ENCODE results near the gene PHF10.

Gene PHF10

GRCh38 chr6:169738204-169738975 is 14.1 kb upstream of the PHF10 start:
- Mint-ChIP-seq H3K4me3 (no peak overlapping the region), H3K4me1 (ENCODE audit: low read depth) (peaks cover 14% of the 10 kb centered on the region), H3K36me3 (ENCODE audit: low read depth) (no peaks in the 10 kb centered on the region), H3K9me3 (no peaks in the 10 kb centered on the region), H3K27ac (peak overlapping the region; percentile 22), H3K27me3 (peaks cover 31% of the 10 kb centered on the region)

GRCh38 chr6:169729961-169730360 is 5.7 kb upstream of the PHF10 start:
- Mint-ChIP-seq H3K36me3 (ENCODE audit: low read depth) (peaks cover 4% of the 10 kb centered on the region), H3K4me1 (ENCODE audit: low read depth) (peaks cover 26% of the 10 kb centered on the region), H3K27ac (no peak overlapping the region), H3K9me3 (no peaks in the 10 kb centered on the region), H3K4me3 (no peak overlapping the region), H3K27me3 (peaks cover 9% of the 10 kb centered on the region)

GRCh38 chr6:169726963-169727362 is 2.7 kb upstream of the PHF10 start:
- H3K4me3 Mint-ChIP-seq = no peak overlapping the region
- peaks cover 4% of the 10 kb centered on the region for H3K36me3 Mint-ChIP-seq (ENCODE audit: low read depth)
- H3K4me1 Mint-ChIP-seq (ENCODE audit: low read depth) = peaks cover 22% of the 10 kb centered on the region
- no peak overlapping the region for H3K27ac Mint-ChIP-seq
- no peaks in the 10 kb centered on the region for H3K9me3 Mint-ChIP-seq
- no peaks in the 10 kb centered on the region for H3K27me3 Mint-ChIP-seq

- Mint-ChIP-seq H3K9me3 (no peaks in the 10 kb centered on the region), H3K27ac (peak overlapping the region; percentile 92), H3K36me3 (ENCODE audit: low read depth) (peaks cover 4% of the 10 kb centered on the region), H3K4me3 (peak overlapping the region; percentile 87), H3K27me3 (no peaks in the 10 kb centered on the region), H3K4me1 (ENCODE audit: low read depth) (peaks cover 31% of the 10 kb centered on the region)
Measured at GRCh38 chr6:169726049-169726400, 1.7 kb upstream of the PHF10 start.

GRCh38 chr6:169725125-169726048 is 1.1 kb upstream of the PHF10 start:
- Mint-ChIP-seq H3K27me3 (no peaks in the 10 kb centered on the region), H3K4me1 (ENCODE audit: low read depth) (peaks cover 33% of the 10 kb centered on the region)

GRCh38 chr6:169723991-169724493 is 258 bp downstream of the PHF10 start:
- Mint-ChIP-seq H3K4me3 (peak overlapping the region; percentile 52), H3K36me3 (ENCODE audit: low read depth) (peaks cover 17% of the 10 kb centered on the region), H3K9me3 (no peaks in the 10 kb centered on the region), H3K4me1 (ENCODE audit: low read depth) (peaks cover 47% of the 10 kb centered on the region), H3K27ac (no peak overlapping the region), H3K27me3 (no peaks in the 10 kb centered on the region)

More at GRCh38 chr6:169725125-169726048, 1.1 kb upstream of the PHF10 start:
- no peaks in the 10 kb centered on the region for H3K9me3 Mint-ChIP-seq
- H3K36me3 Mint-ChIP-seq (ENCODE audit: low read depth) = peaks cover 4% of the 10 kb centered on the region
- peak overlapping the region; percentile 87 for H3K4me3 Mint-ChIP-seq
- peak overlapping the region; percentile 92 for H3K27ac Mint-ChIP-seq

- peak overlapping the region; percentile 88 for H3K4me3 Mint-ChIP-seq
- H3K27me3 Mint-ChIP-seq = no peaks in the 10 kb centered on the region
- peaks cover 50% of the 10 kb centered on the region for H3K4me1 Mint-ChIP-seq (ENCODE audit: low read depth)
- no peaks in the 10 kb centered on the region for H3K9me3 Mint-ChIP-seq
- H3K27ac Mint-ChIP-seq = peak overlapping the region; percentile 89
- peaks cover 21% of the 10 kb centered on the region for H3K36me3 Mint-ChIP-seq (ENCODE audit: low read depth)
Measured at GRCh38 chr6:169723200-169723909, 945 bp downstream of the PHF10 start.

- Mint-ChIP-seq H3K4me1 (ENCODE audit: low read depth) (peaks cover 50% of the 10 kb centered on the region), H3K36me3 (ENCODE audit: low read depth) (peaks cover 24% of the 10 kb centered on the region), H3K27ac (peak overlapping the region; percentile 89), H3K27me3 (no peaks in the 10 kb centered on the region), H3K9me3 (no peaks in the 10 kb centered on the region), H3K4me3 (peak overlapping the region; percentile 88)
Measured at GRCh38 chr6:169722362-169723199, 1.7 kb downstream of the PHF10 start.

GRCh38 chr6:169720207-169720855 is 4.0 kb downstream of the PHF10 start:
- Mint-ChIP-seq H3K36me3 (ENCODE audit: low read depth) (peaks cover 42% of the 10 kb centered on the region), H3K27me3 (no peaks in the 10 kb centered on the region), H3K4me3 (no peak overlapping the region), H3K4me1 (ENCODE audit: low read depth) (peaks cover 39% of the 10 kb centered on the region), H3K9me3 (no peaks in the 10 kb centered on the region), H3K27ac (peak overlapping the region; percentile 28)

- H3K4me1 Mint-ChIP-seq (ENCODE audit: low read depth) = peaks cover 39% of the 10 kb centered on the region
- no peaks in the 10 kb centered on the region for H3K27me3 Mint-ChIP-seq
- peaks cover 54% of the 10 kb centered on the region for H3K36me3 Mint-ChIP-seq (ENCODE audit: low read depth)
- no peak overlapping the region for H3K4me3 Mint-ChIP-seq
- H3K9me3 Mint-ChIP-seq = no peaks in the 10 kb centered on the region
- no peak overlapping the region for H3K27ac Mint-ChIP-seq
Measured at GRCh38 chr6:169719117-169719516, 5.2 kb downstream of the PHF10 start.

GRCh38 chr6:169714595-169714994 is 9.7 kb downstream of the PHF10 start:
- no peaks in the 10 kb centered on the region for H3K9me3 Mint-ChIP-seq
- H3K27me3 Mint-ChIP-seq = no peaks in the 10 kb centered on the region
- peaks cover 80% of the 10 kb centered on the region for H3K36me3 Mint-ChIP-seq (ENCODE audit: low read depth)
- H3K27ac Mint-ChIP-seq = peak overlapping the region; percentile 61
- H3K4me1 Mint-ChIP-seq (ENCODE audit: low read depth) = peaks cover 21% of the 10 kb centered on the region
- no peak overlapping the region for H3K4me3 Mint-ChIP-seq

GRCh38 chr6:169714178-169714577 is 10.1 kb downstream of the PHF10 start:
- H3K4me1 Mint-ChIP-seq (ENCODE audit: low read depth) = peaks cover 21% of the 10 kb centered on the region
- H3K36me3 Mint-ChIP-seq (ENCODE audit: low read depth) = peaks cover 79% of the 10 kb centered on the region
- H3K27me3 Mint-ChIP-seq = no peaks in the 10 kb centered on the region
- H3K4me3 Mint-ChIP-seq = no peak overlapping the region
- H3K27ac Mint-ChIP-seq = no peak overlapping the region
- H3K9me3 Mint-ChIP-seq = no peaks in the 10 kb centered on the region

GRCh38 chr6:169710009-169710408 is 14.3 kb downstream of the PHF10 start:
- Mint-ChIP-seq H3K27ac (peak overlapping the region; percentile 41), H3K4me1 (ENCODE audit: low read depth) (peaks cover 38% of the 10 kb centered on the region), H3K27me3 (no peaks in the 10 kb centered on the region), H3K4me3 (no peak overlapping the region), H3K9me3 (no peaks in the 10 kb centered on the region), H3K36me3 (ENCODE audit: low read depth) (peaks cover 71% of the 10 kb centered on the region)

All from stimulated activated naive CD8-positive, alpha-beta T cell treated with anti-CD3 and anti-CD28 coated beads, Interleukin-15, Interleukin-2, amounts not matched to agents 100 ng/mL and 50 ng/mL, for 24 hours (primary cell).